Hematopoietic multipotent progenitor cell (in vitro differentiated cells): ENCODE measurements around the gene TMEM225. TPM values are rescaled to one million over a fixed set of nuclear protein-coding genes. Genes with fewer than 3 reads are reported as not detected.

Experiments used
- total RNA-seq: library from RNA; depleted of rRNA; stranded (reverse); fragments of >200 nt; gene quantifications from one replicate; pipeline ENCODE4 v1.2.3, GENCODE V29; 2012

TMEM225 gene
- total RNA-seq, 1 donor = not detected

Other genes starting within 250 kb of the TMEM225 start
- under 0.01 TPM for gene SCN3B, start 231.0 kb downstream of the TMEM225 start, total RNA-seq
- gene ZNF202, start 144.0 kb downstream of the TMEM225 start, total RNA-seq = 9.4 TPM
- not detected for gene OR6X1, start 131.2 kb downstream of the TMEM225 start, total RNA-seq
- under 0.01 TPM for gene OR6M1, start 79.3 kb downstream of the TMEM225 start, total RNA-seq
- gene OR8D4, start 16.5 kb upstream of the TMEM225 start, total RNA-seq = not detected
- 0.27 TPM for gene OR4D5, start 53.9 kb upstream of the TMEM225 start, total RNA-seq
- gene OR6T1, start 58.2 kb upstream of the TMEM225 start, total RNA-seq = not detected
- under 0.01 TPM for gene OR10S1, start 92.1 kb upstream of the TMEM225 start, total RNA-seq
- gene OR10G6, start 109.5 kb upstream of the TMEM225 start, total RNA-seq = under 0.01 TPM
- not detected for gene OR10G4, start 127.3 kb upstream of the TMEM225 start, total RNA-seq
- gene OR10G9, start 137.3 kb upstream of the TMEM225 start, total RNA-seq = under 0.01 TPM
- under 0.01 TPM for gene OR10G8, start 141.1 kb upstream of the TMEM225 start, total RNA-seq
- not detected for gene OR10G7, start 155.7 kb upstream of the TMEM225 start, total RNA-seq
- gene VWA5A, start 229.8 kb upstream of the TMEM225 start, total RNA-seq = 19.1 TPM